Osteocyte (in vitro differentiated cells): Measurements from ENCODE around the gene CHRM1. TPM values are rescaled to one million over a fixed set of nuclear protein-coding genes. Genes with fewer than 3 reads are reported as not detected.
A peak's percentile ranks its signal among the peaks of the same experiment; 100 is the strongest.

ENCODE experiments used
- DNase-seq: peaks from one replicate; pipeline ENCODE4 v3.0.0; 2021; ENCODE audit warnings: mixed read lengths; ENCODE audit not compliant: unreplicated experiment; ENCODE audit errors: extremely low spot score
- H3K27ac Mint-ChIP-seq: one replicate; pipeline ENCODE4 v1.8.0; 2021; ENCODE audit warnings: mild to moderate bottlenecking, mixed read lengths; ENCODE audit not compliant: unreplicated experiment
- H3K27me3 Mint-ChIP-seq: one replicate; pipeline ENCODE4 v1.8.0; 2021; ENCODE audit warnings: mixed read lengths; ENCODE audit not compliant: unreplicated experiment
- H3K36me3 Mint-ChIP-seq: one replicate; pipeline ENCODE4 v1.8.0; 2021; ENCODE audit warnings: mixed read lengths; ENCODE audit not compliant: unreplicated experiment
- H3K4me1 Mint-ChIP-seq: one replicate; pipeline ENCODE4 v1.8.0; 2021; ENCODE audit warnings: mixed read lengths; ENCODE audit not compliant: unreplicated experiment
- H3K4me3 Mint-ChIP-seq: one replicate; pipeline ENCODE4 v1.8.0; 2021; ENCODE audit warnings: mild to moderate bottlenecking, moderate library complexity, mixed read lengths; ENCODE audit not compliant: unreplicated experiment
- H3K9me3 Mint-ChIP-seq: one replicate; pipeline ENCODE4 v1.8.0; 2021; ENCODE audit warnings: mixed read lengths; ENCODE audit not compliant: unreplicated experiment
- CTCF ChIP-seq: fragments of 200-600 bp; sonication (generic); IDR thresholded peaks from 2 replicates; pipeline ENCODE4 v1.5.0; 2021; ENCODE audit warnings: antibody characterized with exemption, mild to moderate bottlenecking, moderate library complexity
- total RNA-seq: library from RNA; stranded (reverse); gene quantifications from 2 replicates; pipeline ENCODE4 v1.2.1, GENCODE V29; 2021

The CHRM1 gene
- total RNA-seq, 1 donor from 2014 or later, result 0.27 TPM

- H3K4me1 Mint-ChIP-seq, result no peaks in the 10 kb centered on the region
- no peaks in the 10 kb centered on the region for H3K36me3 Mint-ChIP-seq
- no peak for TF ChIP-seq CTCF
- H3K27me3 Mint-ChIP-seq, result peaks cover 25% of the 10 kb centered on the region
- H3K4me3 Mint-ChIP-seq, result no peak overlapping the region
- DNase-seq, result no peak
- no peaks in the 10 kb centered on the region for H3K9me3 Mint-ChIP-seq
- no peak overlapping the region for H3K27ac Mint-ChIP-seq
Measured at GRCh38 chr11:62897311-62897710, 23.9 kb downstream of the CHRM1 start.

- no peak overlapping the region for H3K4me3 Mint-ChIP-seq
- no peak for DNase-seq
- H3K36me3 Mint-ChIP-seq, result no peaks in the 10 kb centered on the region
- TF ChIP-seq CTCF, result no peak
- no peaks in the 10 kb centered on the region for H3K4me1 Mint-ChIP-seq
- no peaks in the 10 kb centered on the region for H3K9me3 Mint-ChIP-seq
- H3K27ac Mint-ChIP-seq, result no peak overlapping the region
- H3K27me3 Mint-ChIP-seq, result peaks cover 18% of the 10 kb centered on the region
Measured at GRCh38 chr11:62896049-62896448, 25.1 kb downstream of the CHRM1 start.

DNA sequence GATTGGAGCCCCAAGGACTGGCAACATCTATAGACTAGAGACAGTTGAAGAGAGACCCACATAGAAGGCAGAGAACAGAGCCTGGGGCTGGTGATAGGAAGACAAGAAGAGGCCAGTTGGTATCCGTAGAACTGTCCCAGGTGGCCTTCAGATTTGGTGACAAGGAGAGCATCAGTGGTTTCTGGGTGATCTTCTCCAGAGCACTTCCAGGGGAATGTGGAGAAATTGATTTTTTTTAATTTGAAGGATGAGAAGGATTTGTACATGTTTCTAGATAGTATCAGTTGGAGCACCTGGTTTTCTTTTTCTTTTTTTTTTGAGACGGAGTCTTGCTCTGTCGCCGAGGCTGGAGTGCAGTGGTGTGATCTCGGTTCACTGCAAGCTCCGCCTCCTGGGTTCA is 25.7 kb downstream of the CHRM1 start:
- peaks cover 18% of the 10 kb centered on the region for H3K27me3 Mint-ChIP-seq
- no peak overlapping the region for H3K27ac Mint-ChIP-seq
- no peak for TF ChIP-seq CTCF
- H3K4me1 Mint-ChIP-seq, result no peaks in the 10 kb centered on the region
- no peak overlapping the region for H3K4me3 Mint-ChIP-seq
- DNase-seq, result no peak
- no peaks in the 10 kb centered on the region for H3K9me3 Mint-ChIP-seq
- H3K36me3 Mint-ChIP-seq, result no peaks in the 10 kb centered on the region

- H3K27ac Mint-ChIP-seq, result no peak overlapping the region
- no peak for TF ChIP-seq CTCF
- H3K4me1 Mint-ChIP-seq, result peaks cover 18% of the 10 kb centered on the region
- H3K36me3 Mint-ChIP-seq, result peaks cover 25% of the 10 kb centered on the region
- peaks cover 6% of the 10 kb centered on the region for H3K27me3 Mint-ChIP-seq
- no peaks in the 10 kb centered on the region for H3K9me3 Mint-ChIP-seq
- DNase-seq, result no peak
- H3K4me3 Mint-ChIP-seq, result no peak overlapping the region
Measured at GRCh38 chr11:62892077-62892922, 28.9 kb downstream of the CHRM1 start.

DNA sequence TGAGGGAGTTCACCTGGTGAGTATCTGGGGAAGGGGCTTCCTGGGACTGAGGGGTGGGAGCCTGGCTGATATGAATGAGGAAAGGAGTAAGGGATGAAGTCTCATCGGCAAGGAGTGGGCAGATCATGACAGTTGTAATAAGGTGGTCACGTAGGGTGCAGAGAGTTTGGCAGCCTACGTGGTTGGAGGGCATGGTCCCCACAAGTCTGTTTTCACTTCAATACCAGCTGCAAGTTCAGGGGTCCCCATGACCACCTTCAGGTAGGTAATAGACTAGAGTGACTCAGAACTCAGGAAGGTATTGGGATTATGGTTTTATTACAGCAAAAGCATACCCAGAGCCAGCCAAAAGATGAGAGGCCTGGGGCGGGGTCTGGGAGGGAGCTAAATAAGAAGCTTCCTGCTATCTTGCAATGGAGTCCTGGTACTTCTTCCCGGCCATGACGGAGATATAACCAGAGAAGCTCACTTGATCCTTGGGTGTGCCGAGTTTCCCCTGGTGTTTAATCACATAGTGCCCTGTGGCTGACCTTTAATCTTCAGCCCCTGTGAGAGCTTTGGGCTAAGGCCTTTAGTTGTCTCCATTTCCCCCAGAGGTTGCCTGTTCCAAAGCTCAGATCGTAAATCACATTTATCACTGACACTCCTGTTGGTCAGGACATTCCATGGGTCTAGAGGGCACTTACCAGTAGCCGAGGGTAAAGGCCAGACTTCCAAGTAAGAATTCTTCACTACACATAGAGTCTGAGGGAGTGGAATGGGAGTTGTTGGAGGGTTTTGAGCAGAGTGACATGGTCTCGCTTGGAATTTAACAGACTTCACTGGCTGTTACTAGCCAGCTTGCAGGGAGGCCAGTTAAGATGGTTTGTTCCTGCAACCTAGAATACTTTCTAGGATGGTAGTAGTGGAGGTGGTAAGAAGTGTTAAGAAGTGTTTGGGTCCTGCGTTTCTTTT is 31.4 kb downstream of the CHRM1 start:
- peak overlapping the region; percentile 74 for H3K27ac Mint-ChIP-seq
- no peaks in the 10 kb centered on the region for H3K9me3 Mint-ChIP-seq
- H3K36me3 Mint-ChIP-seq, result peaks cover 45% of the 10 kb centered on the region
- H3K4me1 Mint-ChIP-seq, result peaks cover 35% of the 10 kb centered on the region
- no peak for TF ChIP-seq CTCF
- H3K27me3 Mint-ChIP-seq, result peaks cover 2% of the 10 kb centered on the region
- no peak overlapping the region for H3K4me3 Mint-ChIP-seq
- DNase-seq, result no peak
